GM23338 (cell line): ENCODE results near the gene ASB1. TPM values are rescaled to one million over a fixed set of nuclear protein-coding genes. Genes with fewer than 3 reads are reported as not detected.

ENCODE experiments used
- ATAC-seq: fragments of 200-7000 bp; cut with Tn5 transposase; 3 replicates; pipeline ENCODE4 v1.9.1; 2020
- DNase-seq: peaks from one replicate; pipeline ENCODE4 v3.0.0-alpha.2; 2015; ENCODE audit warnings: low spot score
- H2AFZ ChIP-seq: fragments of 200-600 bp; sonication (generic); 2 replicates; pipeline ENCODE4 v1.8.0; 2016; ENCODE audit warnings: antibody characterized with exemption, mild to moderate bottlenecking, moderate library complexity
- H3F3A ChIP-seq: fragments of 200-600 bp; sonication (generic); replicated peaks from 2 replicates; pipeline ENCODE4 v1.8.0; 2017; ENCODE audit warnings: antibody characterized with exemption, mixed run types, low read depth
- H3K27ac ChIP-seq: fragments of 200-600 bp; sonication (generic); 2 replicates; pipeline ENCODE4 v1.6.1; 2016; ENCODE audit warnings: low read depth
- H3K27me3 ChIP-seq: fragments of 200-600 bp; sonication (generic); 2 replicates; pipeline ENCODE4 v1.8.0; 2016; ENCODE audit warnings: mild to moderate bottlenecking, mixed run types, moderate library complexity; ENCODE audit not compliant: insufficient read depth
- H3K36me3 ChIP-seq: fragments of 200-600 bp; sonication (generic); 2 replicates; pipeline ENCODE4 v1.8.0; 2016; ENCODE audit warnings: mild to moderate bottlenecking; ENCODE audit not compliant: insufficient read depth
- H3K4me1 ChIP-seq: fragments of 200-600 bp; sonication (generic); 2 replicates; pipeline ENCODE4 v1.8.0; 2016; ENCODE audit warnings: mild to moderate bottlenecking, moderate library complexity; ENCODE audit not compliant: insufficient read depth
- H3K4me2 ChIP-seq: fragments of 200-600 bp; sonication (generic); 2 replicates; pipeline ENCODE4 v1.7.1; 2017; ENCODE audit warnings: mixed run types
- H3K4me3 ChIP-seq: fragments of 200-600 bp; sonication (generic); 2 replicates; pipeline ENCODE4 v1.6.1; 2016; ENCODE audit warnings: mixed run types
- H3K79me2 ChIP-seq: fragments of 200-600 bp; sonication (generic); replicated peaks from 2 replicates; pipeline ENCODE4 v1.8.0; 2017; ENCODE audit warnings: mild to moderate bottlenecking; ENCODE audit not compliant: insufficient read depth
- H3K9me2 ChIP-seq: fragments of 200-600 bp; sonication (generic); 2 replicates; pipeline ENCODE4 v1.8.0; 2017; ENCODE audit not compliant: insufficient read depth
- H4K20me1 ChIP-seq: fragments of 200-600 bp; sonication (generic); replicated peaks from 2 replicates; pipeline ENCODE4 v1.8.0; 2017; ENCODE audit warnings: mild to moderate bottlenecking; ENCODE audit not compliant: insufficient read depth
- H3K27ac Mint-ChIP-seq: 2 replicates; pipeline ENCODE4 v1.8.0; 2020; ENCODE audit warnings: inconsistent platforms, mild to moderate bottlenecking, moderate library complexity, mixed read lengths
- H3K27me3 Mint-ChIP-seq: 3 replicates; pipeline ENCODE4 v1.8.0; 2022; ENCODE audit warnings: low read depth, mild to moderate bottlenecking, moderate library complexity, mixed read lengths, inconsistent platforms; ENCODE audit not compliant: insufficient read depth, poor library complexity
- H3K36me3 Mint-ChIP-seq: 3 replicates; pipeline ENCODE4 v1.8.0; 2021; ENCODE audit warnings: low read depth, mild to moderate bottlenecking, inconsistent platforms, moderate library complexity, mixed read lengths
- H3K4me1 Mint-ChIP-seq: 3 replicates; pipeline ENCODE4 v1.8.0; 2020; ENCODE audit warnings: mild to moderate bottlenecking, inconsistent platforms, mixed read lengths
- H3K4me3 Mint-ChIP-seq: 3 replicates; pipeline ENCODE4 v1.8.0; 2021; ENCODE audit warnings: moderate library complexity, mild to moderate bottlenecking, inconsistent platforms, mixed read lengths
- H3K9me3 Mint-ChIP-seq: 3 replicates; pipeline ENCODE4 v1.8.0; 2020; ENCODE audit warnings: moderate library complexity, mild to moderate bottlenecking, inconsistent platforms, mixed read lengths
- CREB1 ChIP-seq: fragments of 250-450 bp; sonication (Bioruptor Pico); IDR thresholded peaks from 2 replicates; pipeline ENCODE4 v1.5.0; 2020; ENCODE audit warnings: low read depth, mild to moderate bottlenecking, moderate library complexity
- ETS1 ChIP-seq: IDR thresholded peaks from 2 replicates; pipeline ENCODE4 v1.6.1; 2016; ENCODE audit warnings: antibody characterized with exemption
- EZH2 ChIP-seq: fragments of 200-600 bp; sonication (generic); IDR thresholded peaks from one replicate; pipeline ENCODE4 v1.8.0; 2017; ENCODE audit warnings: antibody characterized with exemption, mild to moderate bottlenecking, low read depth; ENCODE audit not compliant: unreplicated experiment
- EZH2phosphoT487 ChIP-seq: fragments of 200-600 bp; sonication (generic); IDR thresholded peaks from one replicate; pipeline ENCODE4 v1.8.1; 2018; ENCODE audit warnings: antibody characterized with exemption; ENCODE audit not compliant: unreplicated experiment
- NANOG ChIP-seq: IDR thresholded peaks from 2 replicates; pipeline ENCODE4 v1.6.1; 2016; ENCODE audit warnings: antibody characterized with exemption, borderline replicate concordance
- POLR2AphosphoS5 ChIP-seq: IDR thresholded peaks from 2 replicates; pipeline ENCODE4 v1.6.1; 2016; ENCODE audit warnings: antibody characterized with exemption, low read depth
- STAT1 ChIP-seq: IDR thresholded peaks from one replicate; pipeline ENCODE4 v1.6.1; 2016; ENCODE audit warnings: antibody characterized with exemption; ENCODE audit not compliant: unreplicated experiment
- ZNF114 ChIP-seq: fragments of 250-450 bp; sonication (Bioruptor Pico); IDR thresholded peaks from 2 replicates; pipeline ENCODE4 v1.5.0; 2020; ENCODE audit warnings: mild to moderate bottlenecking, moderate library complexity
- ZNF331 ChIP-seq: fragments of 250-450 bp; sonication (Bioruptor Pico); IDR thresholded peaks from 2 replicates; pipeline ENCODE4 v1.5.0; 2020; ENCODE audit warnings: low read depth, mild to moderate bottlenecking, moderate library complexity
- polyA plus RNA-seq: library from polyadenylated mRNA; unstranded; fragments of >200 nt; fragmentation: Nextera tagmentation; extraction: Ambion mirVana; gene quantifications from 2 replicates; pipeline ENCODE4 v1.2.1, GENCODE V29; 2016
- total RNA-seq: library from RNA; depleted of rRNA; stranded (reverse); fragments of >200 nt; shearing (Covaris generic); gene quantifications from 2 replicates; pipeline ENCODE4 v1.2.3, GENCODE V29; 2014
- TF ChIP-seq, protein P1 (sequence below), 2 experiments: fragments of 200-600 bp in 1 of 2; sonication (generic) in 1 of 2; conservative IDR thresholded peaks; 2 replicates each; pipeline versions ENCODE4 v1.5.1 to v1.6.1; 2016 to 2017; ENCODE audit warnings: antibody characterized with exemption in 2 of 2, low read depth in 2 of 2, mild to moderate bottlenecking in 2 of 2, moderate library complexity in 1 of 2
- TF ChIP-seq, protein P2 (sequence below): IDR thresholded peaks from one replicate; pipeline ENCODE4 v1.6.1; 2018; ENCODE audit warnings: antibody characterized with exemption; ENCODE audit not compliant: unreplicated experiment

The ASB1 gene
- total and polyA plus RNA-seq, 2 experiments from 2014 or later, result 21.5 to 23.9 TPM

DNA sequence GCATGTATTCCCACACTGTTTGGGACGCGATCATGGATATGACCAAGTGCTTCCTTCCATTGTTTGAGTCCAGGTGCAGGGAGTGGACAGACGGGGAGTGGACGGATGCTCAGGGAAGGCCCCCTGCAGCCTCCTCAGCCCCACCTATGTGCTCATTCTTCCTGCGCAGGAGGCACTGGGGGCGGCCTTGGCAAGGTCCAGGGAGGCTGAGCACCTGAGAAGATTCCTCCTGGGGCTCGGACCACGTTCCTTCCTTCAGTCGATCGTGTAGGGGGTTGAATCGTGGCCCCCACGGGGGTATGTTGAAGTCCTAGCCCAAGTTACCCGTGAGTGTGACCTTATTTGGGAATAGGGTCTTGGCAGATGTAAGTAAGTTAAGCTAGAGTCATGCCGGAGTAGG is 60.4 kb downstream of the ASB1 start (continued):
- TF ChIP-seq, protein P1, sequence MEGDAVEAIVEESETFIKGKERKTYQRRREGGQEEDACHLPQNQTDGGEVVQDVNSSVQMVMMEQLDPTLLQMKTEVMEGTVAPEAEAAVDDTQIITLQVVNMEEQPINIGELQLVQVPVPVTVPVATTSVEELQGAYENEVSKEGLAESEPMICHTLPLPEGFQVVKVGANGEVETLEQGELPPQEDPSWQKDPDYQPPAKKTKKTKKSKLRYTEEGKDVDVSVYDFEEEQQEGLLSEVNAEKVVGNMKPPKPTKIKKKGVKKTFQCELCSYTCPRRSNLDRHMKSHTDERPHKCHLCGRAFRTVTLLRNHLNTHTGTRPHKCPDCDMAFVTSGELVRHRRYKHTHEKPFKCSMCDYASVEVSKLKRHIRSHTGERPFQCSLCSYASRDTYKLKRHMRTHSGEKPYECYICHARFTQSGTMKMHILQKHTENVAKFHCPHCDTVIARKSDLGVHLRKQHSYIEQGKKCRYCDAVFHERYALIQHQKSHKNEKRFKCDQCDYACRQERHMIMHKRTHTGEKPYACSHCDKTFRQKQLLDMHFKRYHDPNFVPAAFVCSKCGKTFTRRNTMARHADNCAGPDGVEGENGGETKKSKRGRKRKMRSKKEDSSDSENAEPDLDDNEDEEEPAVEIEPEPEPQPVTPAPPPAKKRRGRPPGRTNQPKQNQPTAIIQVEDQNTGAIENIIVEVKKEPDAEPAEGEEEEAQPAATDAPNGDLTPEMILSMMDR (conservative IDR thresholded peaks at IDR 0.05; ENCODE audit: low read depth in 2 of 2), result no peak
- no peak for TF ChIP-seq NANOG
- no peak for TF ChIP-seq POLR2AphosphoS5

DNA sequence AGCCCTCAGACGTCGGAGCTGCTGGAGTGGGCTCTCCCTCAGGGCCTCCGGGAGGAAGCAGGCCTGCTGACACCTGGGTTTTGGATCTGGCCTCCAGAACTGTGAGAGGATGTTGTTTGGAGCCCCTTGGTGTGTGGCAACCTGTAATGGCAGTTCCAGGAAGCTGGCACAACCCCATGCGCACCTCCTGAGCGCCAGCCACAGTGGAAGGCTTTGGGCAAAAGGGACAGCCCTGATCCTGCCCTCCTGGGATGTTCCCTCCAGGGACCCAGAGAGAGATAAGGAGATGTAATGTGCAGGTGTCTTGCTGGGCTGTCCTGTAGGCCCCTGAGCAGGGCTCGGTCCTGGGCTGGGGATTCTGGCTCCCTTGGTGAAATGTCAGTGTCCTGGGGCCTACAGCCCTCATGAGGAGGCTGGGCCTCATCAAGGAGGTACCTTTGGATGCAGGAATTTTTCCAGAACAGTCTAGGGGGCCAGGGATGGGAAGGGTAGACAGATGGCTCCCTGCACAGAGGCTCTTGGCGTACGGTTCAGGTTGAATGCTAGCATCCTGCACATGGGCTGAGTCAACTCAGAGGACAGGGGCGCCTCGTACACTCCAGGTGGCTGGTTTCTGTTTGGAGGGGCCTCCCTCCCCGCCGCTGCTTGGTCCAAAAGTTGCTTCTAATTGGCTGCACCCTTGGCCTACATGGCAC is 61.1 kb downstream of the ASB1 start:
- Histone ChIP-seq H2AFZ (no peak overlapping the region), H3K36me3 (no peaks in the 10 kb centered on the region), H4K20me1 (no peaks in the 10 kb centered on the region), H3K27me3 (no peaks in the 10 kb centered on the region), H3K9me2 (no peaks in the 10 kb centered on the region), H3F3A (no peaks in the 10 kb centered on the region), H3K4me3 (no peak overlapping the region), H3K4me2 (no peak overlapping the region), H3K79me2 (no peaks in the 10 kb centered on the region), H3K27ac (no peak overlapping the region), H3K4me1 (no peaks in the 10 kb centered on the region)
- no peaks in the 10 kb centered on the region for H3K36me3 Mint-ChIP-seq
- no peaks in the 10 kb centered on the region for H3K9me3 Mint-ChIP-seq
- no peak overlapping the region for H3K4me3 Mint-ChIP-seq
- H3K4me1 Mint-ChIP-seq, result peaks cover 11% of the 10 kb centered on the region
- DNase-seq (no peak), ATAC-seq (no peak)
- no peak overlapping the region for H3K27ac Mint-ChIP-seq
- H3K27me3 Mint-ChIP-seq, result peaks cover 4% of the 10 kb centered on the region
- TF ChIP-seq ZNF114, result no peak
- no peak for TF ChIP-seq NANOG
- TF ChIP-seq, protein P1 (conservative IDR thresholded peaks at IDR 0.05; ENCODE audit: low read depth in 2 of 2), result no peak
- no peak for TF ChIP-seq CREB1 (CRISPR knock-in tag)
- TF ChIP-seq, protein P2, sequence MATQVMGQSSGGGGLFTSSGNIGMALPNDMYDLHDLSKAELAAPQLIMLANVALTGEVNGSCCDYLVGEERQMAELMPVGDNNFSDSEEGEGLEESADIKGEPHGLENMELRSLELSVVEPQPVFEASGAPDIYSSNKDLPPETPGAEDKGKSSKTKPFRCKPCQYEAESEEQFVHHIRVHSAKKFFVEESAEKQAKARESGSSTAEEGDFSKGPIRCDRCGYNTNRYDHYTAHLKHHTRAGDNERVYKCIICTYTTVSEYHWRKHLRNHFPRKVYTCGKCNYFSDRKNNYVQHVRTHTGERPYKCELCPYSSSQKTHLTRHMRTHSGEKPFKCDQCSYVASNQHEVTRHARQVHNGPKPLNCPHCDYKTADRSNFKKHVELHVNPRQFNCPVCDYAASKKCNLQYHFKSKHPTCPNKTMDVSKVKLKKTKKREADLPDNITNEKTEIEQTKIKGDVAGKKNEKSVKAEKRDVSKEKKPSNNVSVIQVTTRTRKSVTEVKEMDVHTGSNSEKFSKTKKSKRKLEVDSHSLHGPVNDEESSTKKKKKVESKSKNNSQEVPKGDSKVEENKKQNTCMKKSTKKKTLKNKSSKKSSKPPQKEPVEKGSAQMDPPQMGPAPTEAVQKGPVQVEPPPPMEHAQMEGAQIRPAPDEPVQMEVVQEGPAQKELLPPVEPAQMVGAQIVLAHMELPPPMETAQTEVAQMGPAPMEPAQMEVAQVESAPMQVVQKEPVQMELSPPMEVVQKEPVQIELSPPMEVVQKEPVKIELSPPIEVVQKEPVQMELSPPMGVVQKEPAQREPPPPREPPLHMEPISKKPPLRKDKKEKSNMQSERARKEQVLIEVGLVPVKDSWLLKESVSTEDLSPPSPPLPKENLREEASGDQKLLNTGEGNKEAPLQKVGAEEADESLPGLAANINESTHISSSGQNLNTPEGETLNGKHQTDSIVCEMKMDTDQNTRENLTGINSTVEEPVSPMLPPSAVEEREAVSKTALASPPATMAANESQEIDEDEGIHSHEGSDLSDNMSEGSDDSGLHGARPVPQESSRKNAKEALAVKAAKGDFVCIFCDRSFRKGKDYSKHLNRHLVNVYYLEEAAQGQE, result no peak
- no peak for TF ChIP-seq ETS1
- no peak for TF ChIP-seq ZNF331 (CRISPR knock-in tag)
- TF ChIP-seq EZH2phosphoT487, result no peak
- no peak for TF ChIP-seq EZH2
- TF ChIP-seq STAT1, result no peak
- no peak for TF ChIP-seq POLR2AphosphoS5
